Fibroblast of pulmonary artery (primary cell): ENCODE measurements around the gene TYROBP.

ENCODE experiments used
- DNase-seq: peaks from one replicate; pipeline ENCODE4 v3.0.0-alpha.2; 2010; ENCODE audit warnings: low read depth
- H3K4me3 ChIP-seq: replicated peaks from 2 replicates; pipeline ENCODE4 v1.5.1; 2011; ENCODE audit warnings: low read depth, mild to moderate bottlenecking, control low read depth, low read length, moderate library complexity
- CTCF ChIP-seq: IDR thresholded peaks from 2 replicates; pipeline ENCODE4 v1.5.1; 2011; ENCODE audit warnings: mild to moderate bottlenecking, control low read depth, low read length, inconsistent platforms; ENCODE audit errors: missing control alignments

TYROBP gene

GRCh38 chr19:35929876-35930275 lies 21.8 kb upstream of the TYROBP start:
- H3K4me3 ChIP-seq: no peak overlapping the region
- DNase-seq: no peak
- no peak for TF ChIP-seq CTCF

- no peak for DNase-seq
- no peak overlapping the region for H3K4me3 ChIP-seq
- TF ChIP-seq CTCF: no peak
These were observed 20.4 kb upstream of the TYROBP start for GRCh38 chr19:35928507-35928906.

GRCh38 chr19:35925501-35925900 lies 17.4 kb upstream of the TYROBP start:
- DNase-seq: no peak
- TF ChIP-seq CTCF: no peak
- H3K4me3 ChIP-seq: no peak overlapping the region

- TF ChIP-seq CTCF: no peak
These were observed 12.9 kb upstream of the TYROBP start for GRCh38 chr19:35921012-35921411.

GRCh38 chr19:35919306-35919705 lies 11.2 kb upstream of the TYROBP start:
- no peak overlapping the region for H3K4me3 ChIP-seq
- no peak for DNase-seq
- TF ChIP-seq CTCF: no peak

More at GRCh38 chr19:35921012-35921411, 12.9 kb upstream of the TYROBP start:
- no peak overlapping the region for H3K4me3 ChIP-seq
- no peak for DNase-seq

- H3K4me3 ChIP-seq: no peak overlapping the region
- no peak for DNase-seq
- TF ChIP-seq CTCF: no peak
These were observed 7.3 kb upstream of the TYROBP start for GRCh38 chr19:35915443-35915842.

- no peak for TF ChIP-seq CTCF
- H3K4me3 ChIP-seq: no peak overlapping the region
- no peak for DNase-seq
These were observed 5.5 kb upstream of the TYROBP start for GRCh38 chr19:35913589-35913988.
